HUES6 (cell line): ENCODE data around the gene LCNL1.

Source experiments
- H3K27ac ChIP-seq: 2 replicates; pipeline ENCODE4 v1.7.0; 2013; ENCODE audit warnings: low read depth, mild to moderate bottlenecking, low read length, inconsistent platforms
- H3K27me3 ChIP-seq: 2 replicates; pipeline ENCODE4 v1.6.1; 2013; ENCODE audit warnings: low read length; ENCODE audit not compliant: control insufficient read depth, insufficient read depth
- H3K36me3 ChIP-seq: 2 replicates; pipeline ENCODE4 v1.6.1; 2013; ENCODE audit warnings: low read length; ENCODE audit not compliant: control insufficient read depth, insufficient read depth
- H3K4me1 ChIP-seq: 2 replicates; pipeline ENCODE4 v1.6.1; 2013; ENCODE audit warnings: low read length; ENCODE audit not compliant: control insufficient read depth, insufficient read depth
- H3K4me3 ChIP-seq: 2 replicates; pipeline ENCODE4 v1.5.1; 2013; ENCODE audit warnings: low read depth, low read length
- H3K9ac ChIP-seq: one replicate; pipeline ENCODE4 v1.6.1; 2013; ENCODE audit warnings: mild to moderate bottlenecking, low read length
- H3K9me3 ChIP-seq: 2 replicates; pipeline ENCODE4 v1.6.1; 2013; ENCODE audit warnings: low read depth, low read length; ENCODE audit not compliant: control insufficient read depth, insufficient read depth

LCNL1 gene

GRCh38 chr9:136982232-136983051 is at the start of gene LCNL1:
Gene LCNL1 (plus strand): TSS chr9:136982993. CDS start chr9:136983587, 594 bp downstream.
- Histone ChIP-seq H3K9ac (no peak within 1 kb of the TSS), H3K9me3 (no peaks in the 10 kb centered on the region), H3K27ac (no peak within 1 kb of the TSS), H3K4me3 (no peak within 1 kb of the TSS), H3K27me3 (peaks cover 24% of the 10 kb centered on the region), H3K4me1 (peaks cover 5% of the 10 kb centered on the region), H3K36me3 (no peaks in the 10 kb centered on the region)

DNA sequence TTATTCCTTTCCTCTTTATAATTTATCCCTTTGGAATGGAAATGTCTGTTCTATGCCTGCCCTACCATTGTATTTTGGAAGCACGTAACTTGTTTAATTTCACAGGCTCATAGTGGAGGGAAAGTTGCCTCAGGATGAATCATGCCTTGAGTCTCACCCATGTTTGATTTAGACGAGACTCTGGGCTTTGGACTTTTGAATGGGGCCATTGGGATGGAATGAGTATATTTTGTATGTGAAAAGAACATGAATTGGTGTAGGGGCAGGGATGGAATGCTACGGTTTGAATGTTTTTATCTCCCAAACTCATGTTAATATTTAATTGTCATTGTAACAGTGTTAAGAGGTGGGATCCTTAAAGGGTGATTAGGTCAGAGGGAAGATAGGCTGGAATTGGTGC is 48.5 kb upstream of the LCNL1 start:
- Histone ChIP-seq H3K36me3 (peaks cover 44% of the 10 kb centered on the region), H3K4me1 (peaks cover 5% of the 10 kb centered on the region), H3K27ac (no peak overlapping the region), H3K4me3 (no peak overlapping the region), H3K9me3 (no peaks in the 10 kb centered on the region), H3K9ac (no peak overlapping the region), H3K27me3 (no peaks in the 10 kb centered on the region)

DNA sequence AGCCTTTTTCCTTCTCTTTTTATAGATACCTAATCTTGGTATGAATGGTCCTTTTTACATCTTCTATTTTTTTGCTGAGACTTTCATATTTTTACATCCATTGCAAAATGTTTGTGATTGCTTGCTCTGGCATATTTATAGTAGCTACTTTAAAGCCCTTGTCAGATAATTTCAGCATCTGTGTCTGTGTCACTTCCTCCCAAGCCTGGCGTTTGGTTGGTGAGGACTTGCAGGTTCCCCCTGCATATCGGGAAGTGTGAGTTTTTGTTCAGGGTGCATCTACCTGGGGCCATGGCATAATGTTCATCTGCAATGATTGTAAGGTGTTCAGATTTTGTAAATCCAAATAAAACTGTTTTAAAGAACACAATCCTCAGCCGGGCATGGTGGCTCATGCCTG is 47.1 kb upstream of the LCNL1 start:
- H3K9me3 ChIP-seq = no peaks in the 10 kb centered on the region
- peaks cover 51% of the 10 kb centered on the region for H3K36me3 ChIP-seq

DNA sequence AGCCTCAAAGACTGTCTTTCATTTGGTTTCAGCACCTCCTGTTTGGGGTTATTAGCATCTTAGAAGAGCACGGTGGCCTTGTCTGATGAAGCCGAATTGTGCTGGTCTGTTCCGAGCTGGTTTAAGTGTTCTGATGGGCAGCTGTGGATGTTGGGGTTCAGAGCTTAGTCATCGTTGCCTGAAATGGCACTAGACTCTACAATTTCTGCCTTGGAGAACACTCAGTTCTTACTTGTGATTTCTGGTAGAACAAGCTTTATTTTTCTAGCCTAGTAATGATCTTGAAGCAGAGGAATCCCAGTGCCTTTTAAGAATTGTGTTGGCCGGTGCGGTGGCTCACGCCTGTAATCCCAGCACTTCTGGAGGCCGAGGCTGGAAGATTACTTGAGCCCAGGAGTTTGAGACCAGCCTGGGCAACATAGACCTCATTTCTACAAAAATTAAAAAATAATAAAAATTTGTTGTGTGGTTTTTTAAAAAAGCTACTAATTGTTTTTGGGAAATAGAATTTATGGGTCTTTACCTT is 46.1 kb upstream of the LCNL1 start:
- H3K9ac ChIP-seq = no peak overlapping the region
- no peaks in the 10 kb centered on the region for H3K27me3 ChIP-seq
- H3K4me3 ChIP-seq = no peak overlapping the region
- no peak overlapping the region for H3K27ac ChIP-seq
- peaks cover 62% of the 10 kb centered on the region for H3K36me3 ChIP-seq
- H3K4me1 ChIP-seq = peaks cover 5% of the 10 kb centered on the region
- no peaks in the 10 kb centered on the region for H3K9me3 ChIP-seq

More for the DNA sequence above, 47.1 kb upstream of the LCNL1 start:
- no peak overlapping the region for H3K4me3 ChIP-seq
- peaks cover 5% of the 10 kb centered on the region for H3K4me1 ChIP-seq
- no peaks in the 10 kb centered on the region for H3K27me3 ChIP-seq
- H3K27ac ChIP-seq = no peak overlapping the region
- H3K9ac ChIP-seq = no peak overlapping the region

GRCh38 chr9:136937186-136938001 is 45.4 kb upstream of the LCNL1 start:
- H3K27ac ChIP-seq = no peak overlapping the region

GRCh38 chr9:136939431-136939995 is 43.3 kb upstream of the LCNL1 start:
- H3K36me3 ChIP-seq = peaks cover 52% of the 10 kb centered on the region
- H3K9me3 ChIP-seq = no peaks in the 10 kb centered on the region
- H3K27me3 ChIP-seq = no peaks in the 10 kb centered on the region
- H3K4me3 ChIP-seq = no peak overlapping the region
- H3K4me1 ChIP-seq = peaks cover 8% of the 10 kb centered on the region
- no peak overlapping the region for H3K27ac ChIP-seq
- H3K9ac ChIP-seq = no peak overlapping the region

More at GRCh38 chr9:136937186-136938001, 45.4 kb upstream of the LCNL1 start:
- Histone ChIP-seq H3K9ac (no peak overlapping the region), H3K27me3 (no peaks in the 10 kb centered on the region), H3K4me1 (peaks cover 5% of the 10 kb centered on the region), H3K4me3 (no peak overlapping the region), H3K36me3 (peaks cover 65% of the 10 kb centered on the region), H3K9me3 (no peaks in the 10 kb centered on the region)

GRCh38 chr9:136939996-136940525 is 42.7 kb upstream of the LCNL1 start:
- H3K27me3 ChIP-seq = no peaks in the 10 kb centered on the region
- H3K4me3 ChIP-seq = no peak overlapping the region
- peaks cover 11% of the 10 kb centered on the region for H3K4me1 ChIP-seq
- H3K9me3 ChIP-seq = no peaks in the 10 kb centered on the region
- no peak overlapping the region for H3K27ac ChIP-seq
- H3K9ac ChIP-seq = no peak overlapping the region
- peaks cover 49% of the 10 kb centered on the region for H3K36me3 ChIP-seq

DNA sequence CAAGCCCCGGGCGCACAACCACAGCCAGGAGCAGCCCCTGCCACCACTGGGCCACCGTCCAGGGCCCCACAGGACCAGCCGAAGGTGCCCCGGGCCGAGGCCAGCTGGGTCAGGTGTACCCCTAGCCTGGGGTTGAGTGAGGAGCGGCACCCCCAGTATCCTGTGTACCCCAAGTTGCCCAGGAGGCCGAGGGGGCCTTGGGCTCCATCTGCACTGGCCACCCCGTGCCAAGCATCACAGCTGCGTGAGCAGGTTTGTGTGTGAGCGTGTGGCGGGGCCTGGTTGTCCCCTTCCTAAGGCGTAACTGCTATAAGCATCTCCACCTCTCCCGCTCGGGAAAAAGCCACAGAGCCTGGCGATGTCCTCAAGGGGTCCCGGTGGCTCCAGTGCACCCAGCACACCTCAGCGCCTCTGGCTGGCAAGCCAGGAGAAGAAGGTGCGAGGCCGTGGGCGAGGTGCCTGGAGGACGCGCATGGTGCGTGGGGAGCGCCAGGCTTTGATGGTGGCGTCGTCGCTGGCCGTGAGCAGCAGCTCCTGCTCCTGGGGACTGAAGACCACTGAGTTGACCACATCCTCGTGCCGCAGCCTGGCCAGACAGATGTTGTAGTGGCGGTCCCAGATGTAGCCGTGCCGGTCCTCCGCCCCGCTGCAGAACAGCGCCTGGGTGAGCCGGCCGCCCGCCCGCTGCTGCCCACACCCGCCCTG is 42.1 kb upstream of the LCNL1 start:
- Histone ChIP-seq H3K27me3 (no peaks in the 10 kb centered on the region), H3K9me3 (no peaks in the 10 kb centered on the region), H3K4me1 (peaks cover 13% of the 10 kb centered on the region), H3K36me3 (peaks cover 49% of the 10 kb centered on the region), H3K4me3 (no peak overlapping the region), H3K27ac (no peak overlapping the region), H3K9ac (no peak overlapping the region)

DNA sequence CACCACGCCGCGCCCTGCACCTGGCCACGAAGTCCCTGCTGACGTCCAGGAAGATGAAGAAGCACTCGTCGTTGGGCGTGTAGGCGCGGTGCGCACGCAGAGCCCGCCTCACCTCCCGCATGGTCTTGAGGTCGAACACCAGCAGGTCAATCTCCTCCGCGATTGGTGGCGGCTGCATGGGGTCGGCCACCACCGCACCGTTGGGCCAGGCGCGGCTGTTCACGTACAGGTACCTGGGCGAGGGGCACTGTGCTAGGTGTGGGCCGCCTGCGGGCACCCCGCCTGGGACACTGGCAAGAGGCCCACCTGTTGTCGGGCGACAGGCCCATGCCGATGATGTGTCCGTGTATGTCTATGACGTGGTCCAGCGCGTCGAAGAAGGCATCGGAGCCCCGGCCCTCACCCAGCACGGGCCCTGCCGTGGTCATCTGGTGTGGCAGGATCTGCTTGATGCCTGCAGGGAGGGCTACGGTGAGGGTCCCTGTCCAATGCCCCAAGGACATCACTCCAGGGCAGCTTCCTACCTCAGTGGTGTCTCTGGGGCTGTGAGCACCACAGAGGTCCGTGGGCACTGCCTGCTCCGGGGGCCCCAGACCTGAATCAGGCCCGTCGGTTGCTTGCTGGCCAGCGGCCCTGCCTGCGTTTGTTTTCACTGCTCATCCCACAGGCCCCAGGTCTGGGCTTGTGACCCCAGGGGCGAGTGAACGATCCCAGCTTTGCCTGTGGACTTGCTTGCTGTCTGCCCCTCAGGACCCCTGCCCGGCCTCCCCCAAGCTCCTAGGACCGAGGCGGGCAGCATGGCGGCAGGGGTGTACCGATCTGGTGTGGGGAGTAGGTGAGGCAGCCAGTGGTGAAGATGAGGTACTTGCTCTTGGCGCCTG is 41.3 kb upstream of the LCNL1 start:
- H3K9me3 ChIP-seq = no peaks in the 10 kb centered on the region
- H3K36me3 ChIP-seq = peaks cover 48% of the 10 kb centered on the region
- H3K4me3 ChIP-seq = no peak overlapping the region
- no peaks in the 10 kb centered on the region for H3K27me3 ChIP-seq
- peaks cover 13% of the 10 kb centered on the region for H3K4me1 ChIP-seq
- no peak overlapping the region for H3K9ac ChIP-seq
- no peak overlapping the region for H3K27ac ChIP-seq
